ENCODE data around the gene EIF2B2. TPM values are rescaled to one million over a fixed set of nuclear protein-coding genes. Genes with fewer than 3 reads are reported as not detected.

The EIF2B2 gene
- total RNA-seq, 1 experiment from 2014 or later = 139 TPM

DNA sequence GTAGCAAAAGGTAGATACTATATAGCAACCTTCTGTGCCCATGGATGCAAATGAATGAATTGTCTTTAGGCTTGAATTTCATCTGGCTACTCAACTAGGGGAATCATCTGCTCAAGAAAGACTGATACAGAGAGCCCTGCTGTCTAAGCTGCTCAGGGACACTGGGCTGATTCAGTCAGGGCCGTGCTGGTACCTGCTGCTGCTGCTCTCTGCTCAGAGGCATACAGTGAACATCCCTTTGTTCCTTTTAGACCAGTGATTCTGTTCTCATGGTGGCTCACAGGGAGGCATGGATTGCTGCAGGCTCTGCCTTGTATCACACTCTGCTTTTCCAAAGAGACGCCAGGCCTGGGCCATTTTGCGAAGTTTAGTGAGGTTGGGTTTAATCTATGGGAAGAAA, 14.1 kb downstream of the EIF2B2 start:
- CTCF ChIA-PET = interaction anchor here (0.6 kb wide), 1 partner anchor 36 kb away, joined by 3 read pairs; no protein-coding TSS in a partner anchor
- H3K27ac ChIP-seq = no peak overlapping the region
- intact Hi-C loops (cut with micrococcal nuclease; ENCODE audit: unreplicated experiment) = no loop called here

DNA sequence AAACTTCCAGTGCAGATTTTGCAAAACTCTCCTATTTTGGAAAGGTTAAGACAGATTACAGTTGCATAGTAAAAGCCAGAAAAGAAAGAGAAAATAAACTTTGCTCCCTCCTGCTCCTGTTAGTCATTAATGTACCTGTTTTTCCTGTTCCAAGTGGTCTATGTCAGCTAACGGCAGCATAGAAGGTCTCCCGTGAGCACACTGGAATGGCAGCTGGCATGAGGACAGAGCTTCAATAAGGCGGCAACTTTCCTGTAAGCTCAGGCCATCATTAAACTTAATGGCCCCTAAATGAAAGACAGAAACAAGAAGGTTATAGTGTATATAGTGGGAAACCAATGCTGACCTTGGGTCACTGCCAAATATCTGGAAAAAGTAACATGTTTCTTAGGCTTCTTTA, 16.0 kb downstream of the EIF2B2 start:
- Histone ChIP-seq H3K9me2 (ENCODE audit: insufficient read depth) (no peaks in the 10 kb centered on the region), H3F3A (ENCODE audit: insufficient read depth, low read depth) (peaks cover 8% of the 10 kb centered on the region; the same call in 1 of the 2 replicates), H3K27me3 (ENCODE audit: insufficient read depth, low read depth) (no peaks in the 10 kb centered on the region), H3K4me1 (replicated peaks; ENCODE audit: insufficient read depth) (peaks cover 11% of the 10 kb centered on the region), H3K27ac (no peak overlapping the region), H3K36me3 (ENCODE audit: low read depth) (peaks cover 57% of the 10 kb centered on the region), H3K79me2 (ENCODE audit: low read depth) (no peaks in the 10 kb centered on the region), H3K4me3 (no peak overlapping the region), H3K4me2 (peak overlapping the region; percentile 29; the same call in 1 of the 2 replicates), H4K20me1 (ENCODE audit: insufficient read depth) (no peaks in the 10 kb centered on the region), H3K9me3 (ENCODE audit: insufficient read depth, low read depth) (no peaks in the 10 kb centered on the region), H2AFZ (no peak overlapping the region)
- TF ChIP-seq, protein P1, sequence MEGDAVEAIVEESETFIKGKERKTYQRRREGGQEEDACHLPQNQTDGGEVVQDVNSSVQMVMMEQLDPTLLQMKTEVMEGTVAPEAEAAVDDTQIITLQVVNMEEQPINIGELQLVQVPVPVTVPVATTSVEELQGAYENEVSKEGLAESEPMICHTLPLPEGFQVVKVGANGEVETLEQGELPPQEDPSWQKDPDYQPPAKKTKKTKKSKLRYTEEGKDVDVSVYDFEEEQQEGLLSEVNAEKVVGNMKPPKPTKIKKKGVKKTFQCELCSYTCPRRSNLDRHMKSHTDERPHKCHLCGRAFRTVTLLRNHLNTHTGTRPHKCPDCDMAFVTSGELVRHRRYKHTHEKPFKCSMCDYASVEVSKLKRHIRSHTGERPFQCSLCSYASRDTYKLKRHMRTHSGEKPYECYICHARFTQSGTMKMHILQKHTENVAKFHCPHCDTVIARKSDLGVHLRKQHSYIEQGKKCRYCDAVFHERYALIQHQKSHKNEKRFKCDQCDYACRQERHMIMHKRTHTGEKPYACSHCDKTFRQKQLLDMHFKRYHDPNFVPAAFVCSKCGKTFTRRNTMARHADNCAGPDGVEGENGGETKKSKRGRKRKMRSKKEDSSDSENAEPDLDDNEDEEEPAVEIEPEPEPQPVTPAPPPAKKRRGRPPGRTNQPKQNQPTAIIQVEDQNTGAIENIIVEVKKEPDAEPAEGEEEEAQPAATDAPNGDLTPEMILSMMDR (conservative IDR thresholded peaks at IDR 0.05) = no peak
- no peak for TF ChIP-seq EZH2 (IDR thresholded peaks at IDR 0.05; ENCODE audit: low read depth)
- CTCF ChIA-PET = interaction anchor here (0.6 to 1.4 kb wide), 6 partner anchors 31 to 158 kb away, joined by 3 to 9 read pairs (median 3); partner anchors contain the start of genes ACYP1 and RPS6KL1
- POLR2A ChIA-PET (ENCODE audit: unreplicated experiment) = interaction anchor here (0.5 to 0.9 kb wide), 8 partner anchors 9 to 614 kb away, joined by 3 to 38 read pairs (median 4); partner anchors contain the start of genes ACYP1 and ZC2HC1C
- peak; percentile 67 to 87 for DNase-seq
- intact Hi-C loops (cut with micrococcal nuclease; ENCODE audit: unreplicated experiment) = loop anchor here (1.0 to 2.0 kb wide), 2 partner anchors 22 to 72 kb away; no protein-coding TSS in a partner anchor
- BruUV-seq (replicated peaks) = no TSS peak

More for the DNA sequence above, 14.1 kb downstream of the EIF2B2 start:
- no peak for DNase-seq
- Histone ChIP-seq H3K4me2 (no peak overlapping the region), H3F3A (ENCODE audit: insufficient read depth, low read depth) (peaks cover 12% of the 10 kb centered on the region; the same call in 1 of the 2 replicates), H3K36me3 (ENCODE audit: low read depth) (peaks cover 48% of the 10 kb centered on the region), H3K27me3 (ENCODE audit: insufficient read depth, low read depth) (no peaks in the 10 kb centered on the region), H3K4me1 (replicated peaks; ENCODE audit: insufficient read depth) (peaks cover 11% of the 10 kb centered on the region), H3K4me3 (no peak overlapping the region), H2AFZ (no peak overlapping the region), H3K9me3 (ENCODE audit: insufficient read depth, low read depth) (no peaks in the 10 kb centered on the region), H3K79me2 (ENCODE audit: low read depth) (no peaks in the 10 kb centered on the region), H4K20me1 (ENCODE audit: insufficient read depth) (no peaks in the 10 kb centered on the region), H3K9me2 (ENCODE audit: insufficient read depth) (no peaks in the 10 kb centered on the region)
- no TSS peak for BruUV-seq (replicated peaks)
- POLR2A ChIA-PET (ENCODE audit: unreplicated experiment) = interaction anchor here (0.7 kb wide), 2 partner anchors 55 to 77 kb away, joined by 3 to 7 read pairs; no protein-coding TSS in a partner anchor
- TF ChIP-seq, protein P1 (conservative IDR thresholded peaks at IDR 0.05) = no peak
- TF ChIP-seq EZH2 (IDR thresholded peaks at IDR 0.05; ENCODE audit: low read depth) = no peak

DNA sequence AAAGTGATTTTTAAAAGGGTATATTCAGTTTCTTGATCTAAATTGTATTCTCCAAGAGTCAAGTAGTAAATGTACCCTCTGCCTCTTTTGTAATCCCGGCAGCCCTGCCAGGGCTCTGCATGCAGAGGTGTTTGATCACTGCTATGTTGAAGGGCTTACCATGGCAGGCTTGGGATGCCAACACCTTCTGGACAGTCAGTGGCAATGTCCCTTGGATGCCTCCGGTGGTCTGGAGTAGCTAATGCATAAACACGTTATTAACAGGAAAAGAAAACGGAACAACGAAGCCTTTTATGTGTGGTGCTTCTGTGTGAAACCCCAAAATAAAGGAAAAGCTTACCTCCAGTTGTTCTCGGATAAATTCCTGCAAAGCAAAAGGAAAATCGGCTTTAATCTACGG, 19.9 kb downstream of the EIF2B2 start:
- no peak overlapping the region for H3K27ac ChIP-seq
- peaks cover 14% of the 10 kb centered on the region for H3K4me1 ChIP-seq (replicated peaks; ENCODE audit: insufficient read depth)
- no peaks in the 10 kb centered on the region for H4K20me1 ChIP-seq (ENCODE audit: insufficient read depth)
- H3K36me3 ChIP-seq (ENCODE audit: low read depth) = peaks cover 56% of the 10 kb centered on the region
- H2AFZ ChIP-seq = no peak overlapping the region
- BruUV-seq (replicated peaks) = no TSS peak
- DNase-seq = peak in 1 of 2 experiments; percentile 56
- H3F3A ChIP-seq (ENCODE audit: insufficient read depth, low read depth) = peaks cover 8% of the 10 kb centered on the region; the same call in 1 of the 2 replicates
- no peaks in the 10 kb centered on the region for H3K79me2 ChIP-seq (ENCODE audit: low read depth)
- no peak overlapping the region for H3K4me2 ChIP-seq
- H3K27me3 ChIP-seq (ENCODE audit: insufficient read depth, low read depth) = no peaks in the 10 kb centered on the region
- no peak overlapping the region for H3K4me3 ChIP-seq
- no peaks in the 10 kb centered on the region for H3K9me3 ChIP-seq (ENCODE audit: insufficient read depth, low read depth)
- H3K9me2 ChIP-seq (ENCODE audit: insufficient read depth) = no peaks in the 10 kb centered on the region
- ChIA-PET CTCF (interaction anchor here (0.9 to 1.5 kb wide), 4 partner anchors 19 to 162 kb away, joined by 3 to 4 read pairs (median 3); no protein-coding TSS in a partner anchor), POLR2A (ENCODE audit: unreplicated experiment) (no interaction called here)
- intact Hi-C loops (cut with micrococcal nuclease; ENCODE audit: unreplicated experiment) = loop anchor here (1.0 kb wide), 1 partner anchor 76 kb away; no protein-coding TSS in a partner anchor
- TF ChIP-seq, protein P1 (conservative IDR thresholded peaks at IDR 0.05) = peak; percentile 79
- TF ChIP-seq EZH2 (IDR thresholded peaks at IDR 0.05; ENCODE audit: low read depth) = no peak

Measured in PC-9 (cell line).